HEK293 (cell line): ENCODE data around the gene NDUFA8.

Source experiments
- CTCF ChIA-PET: fragments of 350-600 bp; formaldehyde crosslinking; extraction: SDS; loops from one replicate; lab custom pipeline; 2021; ENCODE audit warnings: antibody characterized with exemption; lab: Yijun Ruan, JAX
- POLR2A ChIA-PET: fragments of 300-600 bp; formaldehyde crosslinking; extraction: SDS; loops from one replicate; lab custom pipeline; 2020; ENCODE audit warnings: antibody characterized with exemption, inconsistent platforms; lab: Yijun Ruan, JAX
- H3K27ac ChIP-seq: fragments of 200-500 bp; sonication (Bioruptor generic); 2 replicates; pipeline ENCODE4 v1.5.1; 2014; ENCODE audit warnings: low read depth, low read length, control low read depth, inconsistent platforms; ENCODE audit errors: extremely low read depth
- H3K36me3 ChIP-seq, 2 experiments: fragments of 200-500 bp in 1 of 2; sonication (Bioruptor generic) in 1 of 2; 1 replicate in 1 of 2; 2 replicates in 1 of 2; pipeline ENCODE4 v1.5.1; 2014 to 2017; ENCODE audit warnings: inconsistent platforms in 2 of 2, low read length in 2 of 2; ENCODE audit not compliant: control insufficient read depth in 2 of 2, insufficient read depth in 1 of 2
- H3K4me1 ChIP-seq: fragments of 200-500 bp; sonication (Bioruptor generic); 2 replicates; pipeline ENCODE4 v1.5.1; 2014; ENCODE audit warnings: mild to moderate bottlenecking, low read length, inconsistent platforms; ENCODE audit not compliant: control insufficient read depth, insufficient read depth
- H3K4me3 ChIP-seq: 2 replicates; pipeline ENCODE4 v1.5.1; 2011; ENCODE audit warnings: low read depth, mild to moderate bottlenecking, control low read depth, low read length, moderate library complexity
- H3K9me3 ChIP-seq: fragments of 200-500 bp; sonication (Bioruptor generic); 2 replicates; pipeline ENCODE4 v1.5.1; 2014; ENCODE audit warnings: low read depth, low read length, inconsistent platforms; ENCODE audit not compliant: control insufficient read depth, insufficient read depth
- GFI1B ChIP-seq: fragments of 450-650 bp; formaldehyde crosslinking; IDR thresholded peaks from 2 replicates; pipeline ENCODE4 v1.5.1; 2016; ENCODE audit warnings: missing biosample characterization, missing genetic modification characterization
- GLIS2 ChIP-seq: fragments of 450-650 bp; formaldehyde crosslinking; IDR thresholded peaks from 2 replicates; pipeline ENCODE4 v1.5.1; 2016; ENCODE audit warnings: missing biosample characterization, missing genetic modification characterization
- HOXC10 ChIP-seq: sonication (generic); formaldehyde crosslinking; IDR thresholded peaks from 2 replicates; pipeline ENCODE4 v1.8.1; 2023; ENCODE audit warnings: mild to moderate bottlenecking, missing genetic modification reagents
- PRDM1 ChIP-seq: fragments of 450-650 bp; formaldehyde crosslinking; IDR thresholded peaks from 2 replicates; pipeline ENCODE4; 2016; ENCODE audit warnings: missing biosample characterization, missing genetic modification characterization
- SP7 ChIP-seq: fragments of 450-650 bp; formaldehyde crosslinking; IDR thresholded peaks from 2 replicates; pipeline ENCODE4 v1.5.1; 2016; ENCODE audit warnings: missing biosample characterization, missing genetic modification characterization
- ZBTB1 ChIP-seq: fragments of 450-650 bp; formaldehyde crosslinking; IDR thresholded peaks from 2 replicates; pipeline ENCODE4 v1.5.1; 2016; ENCODE audit warnings: missing biosample characterization, missing genetic modification characterization
- ZFHX2 ChIP-seq: fragments of 450-650 bp; formaldehyde crosslinking; conservative IDR thresholded peaks from 2 replicates; pipeline ENCODE4 v1.5.1; 2016; ENCODE audit warnings: missing biosample characterization, missing genetic modification characterization
- ZNF112 ChIP-seq: fragments of 450-650 bp; formaldehyde crosslinking; IDR thresholded peaks from 2 replicates; pipeline ENCODE4 v1.5.0; 2017; ENCODE audit warnings: missing biosample characterization, missing genetic modification characterization
- ZNF169 ChIP-seq: fragments of 450-650 bp; formaldehyde crosslinking; IDR thresholded peaks from 2 replicates; pipeline ENCODE4 v1.5.1; 2016; ENCODE audit warnings: missing biosample characterization, missing genetic modification characterization
- ZNF2 ChIP-seq: fragments of 450-650 bp; formaldehyde crosslinking; IDR thresholded peaks from 2 replicates; pipeline ENCODE4 v1.5.1; 2016; ENCODE audit warnings: missing biosample characterization, missing genetic modification characterization
- ZNF214 ChIP-seq: fragments of 450-650 bp; formaldehyde crosslinking; IDR thresholded peaks from 2 replicates; pipeline ENCODE4 v1.5.1; 2017; ENCODE audit warnings: missing biosample characterization, mild to moderate bottlenecking, missing genetic modification characterization, borderline replicate concordance
- ZNF302 ChIP-seq: fragments of 450-650 bp; formaldehyde crosslinking; IDR thresholded peaks from 2 replicates; pipeline ENCODE4 v1.5.1; 2016; ENCODE audit warnings: missing biosample characterization, missing genetic modification characterization, low read depth
- ZNF404 ChIP-seq: fragments of 450-650 bp; formaldehyde crosslinking; IDR thresholded peaks from 2 replicates; pipeline ENCODE4 v1.5.1; 2017; ENCODE audit warnings: missing biosample characterization, missing genetic modification characterization
- ZNF423 ChIP-seq: fragments of 450-650 bp; formaldehyde crosslinking; IDR thresholded peaks from 2 replicates; pipeline ENCODE4 v1.5.1; 2016; ENCODE audit warnings: missing biosample characterization, missing genetic modification characterization
- ZNF514 ChIP-seq: fragments of 450-650 bp; formaldehyde crosslinking; IDR thresholded peaks from 2 replicates; pipeline ENCODE4 v1.5.1; 2016; ENCODE audit warnings: missing biosample characterization, missing genetic modification characterization
- ZNF596 ChIP-seq: fragments of 450-650 bp; IDR thresholded peaks from 2 replicates; pipeline ENCODE4 v1.5.0; 2018; ENCODE audit warnings: missing biosample characterization, mild to moderate bottlenecking, missing genetic modification characterization, moderate library complexity
- ZNF610 ChIP-seq: fragments of 450-650 bp; formaldehyde crosslinking; IDR thresholded peaks from 2 replicates; pipeline ENCODE4 v1.5.1; 2016; ENCODE audit warnings: missing biosample characterization, missing genetic modification characterization, borderline replicate concordance
- ZNF664 ChIP-seq: fragments of 450-650 bp; formaldehyde crosslinking; IDR thresholded peaks from 2 replicates; pipeline ENCODE4 v1.5.1; 2016; ENCODE audit warnings: missing biosample characterization, missing genetic modification characterization
- ZNF707 ChIP-seq: fragments of 450-650 bp; formaldehyde crosslinking; IDR thresholded peaks from 2 replicates; pipeline ENCODE4 v1.5.1; 2016; ENCODE audit warnings: missing biosample characterization, missing genetic modification characterization
- TF ChIP-seq, protein P1 (sequence below): fragments of 450-650 bp; formaldehyde crosslinking; IDR thresholded peaks from 2 replicates; pipeline ENCODE4 v1.5.1; 2016; ENCODE audit warnings: missing biosample characterization, missing genetic modification characterization, low read depth
- TF ChIP-seq, protein P2 (sequence below): fragments of 450-650 bp; formaldehyde crosslinking; IDR thresholded peaks from 2 replicates; pipeline ENCODE4 v1.5.1; 2016; ENCODE audit warnings: missing biosample characterization, missing genetic modification characterization
- TF ChIP-seq, protein P3 (sequence below): fragments of 450-650 bp; formaldehyde crosslinking; IDR thresholded peaks from 2 replicates; pipeline ENCODE4 v1.5.1; 2016; ENCODE audit warnings: missing biosample characterization, missing genetic modification characterization
- TF ChIP-seq, protein P4 (sequence below): fragments of 450-650 bp; formaldehyde crosslinking; IDR thresholded peaks from 2 replicates; pipeline ENCODE4 v1.5.1; 2016; ENCODE audit warnings: missing biosample characterization, missing genetic modification characterization

Gene NDUFA8

DNA sequence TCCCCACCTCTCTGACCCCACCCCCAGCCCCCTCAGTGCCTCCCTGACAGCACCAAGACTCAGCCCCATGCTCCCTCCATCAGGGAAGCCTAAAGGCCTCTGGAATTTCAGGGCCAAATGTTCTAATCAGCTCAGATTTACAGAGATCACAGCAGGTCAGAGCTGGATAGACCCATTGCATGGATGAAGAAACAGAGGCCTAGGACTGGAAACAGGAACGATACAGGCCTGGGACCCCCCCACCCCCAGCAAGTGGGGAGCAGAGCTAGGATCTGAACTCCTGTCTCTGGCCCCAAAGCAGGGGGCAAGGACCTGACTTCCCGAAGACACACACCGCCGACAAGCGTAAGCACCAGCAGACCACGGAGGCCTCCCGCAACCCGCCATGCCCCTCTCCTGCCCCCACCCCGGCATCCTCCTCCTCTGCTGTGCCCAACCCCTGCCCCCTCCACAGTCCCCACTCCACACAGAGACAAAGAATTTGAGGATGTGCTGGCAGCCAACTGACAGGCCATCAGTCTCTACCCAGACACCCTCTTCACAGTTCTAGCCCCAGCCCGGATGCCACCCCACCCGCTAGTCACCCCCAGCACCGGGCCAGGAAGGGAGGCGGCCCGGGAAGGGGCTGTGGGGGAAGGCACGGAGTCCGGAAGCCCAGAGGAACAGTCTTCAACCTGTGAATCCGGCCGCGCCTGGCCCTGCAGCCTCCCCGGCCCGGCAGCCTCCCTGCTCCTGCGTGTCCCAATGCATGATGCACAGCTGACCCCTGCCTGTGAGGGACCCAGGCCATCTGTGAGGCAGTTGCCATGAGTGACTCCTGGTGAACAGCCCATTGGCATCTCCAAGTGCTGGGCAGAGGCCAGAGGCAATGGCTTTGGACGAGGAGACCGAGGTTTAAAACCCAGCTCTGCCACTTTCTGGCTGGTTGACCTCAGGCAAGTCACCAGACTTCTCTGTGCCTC is 31.3 kb downstream of the NDUFA8 start:
- no peaks in the 10 kb centered on the region for H3K36me3 ChIP-seq
- TF ChIP-seq PRDM1 (tag by site-specific recombination) (no peak), ZNF112 (tag by site-specific recombination) (no peak), ZNF404 (tag by site-specific recombination) (no peak), GFI1B (no peak), HOXC10 (CRISPR knock-in tag) (no peak), ZBTB1 (tag by site-specific recombination) (no peak), ZNF169 (tag by site-specific recombination) (no peak), ZNF423 (tag by site-specific recombination) (no peak)
- TF ChIP-seq, protein P1, sequence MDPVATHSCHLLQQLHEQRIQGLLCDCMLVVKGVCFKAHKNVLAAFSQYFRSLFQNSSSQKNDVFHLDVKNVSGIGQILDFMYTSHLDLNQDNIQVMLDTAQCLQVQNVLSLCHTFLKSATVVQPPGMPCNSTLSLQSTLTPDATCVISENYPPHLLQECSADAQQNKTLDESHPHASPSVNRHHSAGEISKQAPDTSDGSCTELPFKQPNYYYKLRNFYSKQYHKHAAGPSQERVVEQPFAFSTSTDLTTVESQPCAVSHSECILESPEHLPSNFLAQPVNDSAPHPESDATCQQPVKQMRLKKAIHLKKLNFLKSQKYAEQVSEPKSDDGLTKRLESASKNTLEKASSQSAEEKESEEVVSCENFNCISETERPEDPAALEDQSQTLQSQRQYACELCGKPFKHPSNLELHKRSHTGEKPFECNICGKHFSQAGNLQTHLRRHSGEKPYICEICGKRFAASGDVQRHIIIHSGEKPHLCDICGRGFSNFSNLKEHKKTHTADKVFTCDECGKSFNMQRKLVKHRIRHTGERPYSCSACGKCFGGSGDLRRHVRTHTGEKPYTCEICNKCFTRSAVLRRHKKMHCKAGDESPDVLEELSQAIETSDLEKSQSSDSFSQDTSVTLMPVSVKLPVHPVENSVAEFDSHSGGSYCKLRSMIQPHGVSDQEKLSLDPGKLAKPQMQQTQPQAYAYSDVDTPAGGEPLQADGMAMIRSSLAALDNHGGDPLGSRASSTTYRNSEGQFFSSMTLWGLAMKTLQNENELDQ (tag by site-specific recombination) = no peak
- TF ChIP-seq, protein P2, sequence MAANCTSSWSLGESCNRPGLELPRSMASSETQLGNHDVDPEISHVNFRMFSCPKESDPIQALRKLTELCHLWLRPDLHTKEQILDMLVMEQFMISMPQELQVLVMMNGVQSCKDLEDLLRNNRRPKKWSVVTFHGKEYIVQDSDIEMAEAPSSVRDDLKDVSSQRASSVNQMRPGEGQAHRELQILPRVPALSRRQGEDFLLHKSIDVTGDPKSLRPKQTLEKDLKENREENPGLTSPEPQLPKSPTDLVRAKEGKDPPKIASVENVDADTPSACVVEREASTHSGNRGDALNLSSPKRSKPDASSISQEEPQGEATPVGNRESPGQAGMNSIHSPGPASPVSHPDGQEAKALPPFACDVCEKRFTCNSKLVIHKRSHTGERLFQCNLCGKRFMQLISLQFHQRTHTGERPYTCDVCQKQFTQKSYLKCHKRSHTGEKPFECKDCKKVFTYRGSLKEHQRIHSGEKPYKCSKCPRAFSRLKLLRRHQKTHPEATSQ (tag by site-specific recombination) = no peak
- TF ChIP-seq, protein P3, sequence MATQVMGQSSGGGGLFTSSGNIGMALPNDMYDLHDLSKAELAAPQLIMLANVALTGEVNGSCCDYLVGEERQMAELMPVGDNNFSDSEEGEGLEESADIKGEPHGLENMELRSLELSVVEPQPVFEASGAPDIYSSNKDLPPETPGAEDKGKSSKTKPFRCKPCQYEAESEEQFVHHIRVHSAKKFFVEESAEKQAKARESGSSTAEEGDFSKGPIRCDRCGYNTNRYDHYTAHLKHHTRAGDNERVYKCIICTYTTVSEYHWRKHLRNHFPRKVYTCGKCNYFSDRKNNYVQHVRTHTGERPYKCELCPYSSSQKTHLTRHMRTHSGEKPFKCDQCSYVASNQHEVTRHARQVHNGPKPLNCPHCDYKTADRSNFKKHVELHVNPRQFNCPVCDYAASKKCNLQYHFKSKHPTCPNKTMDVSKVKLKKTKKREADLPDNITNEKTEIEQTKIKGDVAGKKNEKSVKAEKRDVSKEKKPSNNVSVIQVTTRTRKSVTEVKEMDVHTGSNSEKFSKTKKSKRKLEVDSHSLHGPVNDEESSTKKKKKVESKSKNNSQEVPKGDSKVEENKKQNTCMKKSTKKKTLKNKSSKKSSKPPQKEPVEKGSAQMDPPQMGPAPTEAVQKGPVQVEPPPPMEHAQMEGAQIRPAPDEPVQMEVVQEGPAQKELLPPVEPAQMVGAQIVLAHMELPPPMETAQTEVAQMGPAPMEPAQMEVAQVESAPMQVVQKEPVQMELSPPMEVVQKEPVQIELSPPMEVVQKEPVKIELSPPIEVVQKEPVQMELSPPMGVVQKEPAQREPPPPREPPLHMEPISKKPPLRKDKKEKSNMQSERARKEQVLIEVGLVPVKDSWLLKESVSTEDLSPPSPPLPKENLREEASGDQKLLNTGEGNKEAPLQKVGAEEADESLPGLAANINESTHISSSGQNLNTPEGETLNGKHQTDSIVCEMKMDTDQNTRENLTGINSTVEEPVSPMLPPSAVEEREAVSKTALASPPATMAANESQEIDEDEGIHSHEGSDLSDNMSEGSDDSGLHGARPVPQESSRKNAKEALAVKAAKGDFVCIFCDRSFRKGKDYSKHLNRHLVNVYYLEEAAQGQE (tag by site-specific recombination) = no peak
- no peaks in the 10 kb centered on the region for H3K4me1 ChIP-seq
- no peak overlapping the region for H3K27ac ChIP-seq
- H3K4me3 ChIP-seq = no peak overlapping the region
- ChIA-PET POLR2A (interaction anchor here (0.6 to 0.7 kb wide), 3 partner anchors 180 to 580 kb away, joined by 4 to 7 read pairs (median 5); no protein-coding TSS in a partner anchor), CTCF (interaction anchor here (0.5 to 12.1 kb wide), 10 partner anchors 8 to 683 kb away, joined by 3 to 473 read pairs (median 6); no protein-coding TSS in a partner anchor)
- H3K9me3 ChIP-seq = no peaks in the 10 kb centered on the region

DNA sequence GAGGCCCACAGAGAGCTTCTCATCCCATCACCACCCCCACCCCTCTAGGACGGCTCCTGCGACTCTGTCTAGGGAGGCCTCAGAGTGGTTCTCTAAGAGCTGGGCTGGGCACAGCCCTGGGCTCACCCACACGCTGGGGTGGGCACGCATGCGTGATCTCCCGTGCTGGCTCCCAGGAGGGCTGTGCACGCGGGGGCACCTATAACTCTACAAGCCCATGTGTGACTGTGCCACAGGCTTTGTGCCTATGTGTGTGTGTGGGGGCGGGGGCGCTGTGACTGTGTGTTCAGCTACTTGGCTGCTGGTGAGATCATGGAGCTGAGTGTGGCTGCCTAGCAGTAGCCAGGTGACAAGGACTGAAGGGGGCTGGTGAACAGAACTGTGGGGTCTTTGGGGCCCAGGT is 32.2 kb downstream of the NDUFA8 start:
- Histone ChIP-seq H3K36me3 (no peaks in the 10 kb centered on the region), H3K4me3 (no peak overlapping the region), H3K4me1 (no peaks in the 10 kb centered on the region), H3K9me3 (no peaks in the 10 kb centered on the region), H3K27ac (no peak overlapping the region)
- TF ChIP-seq ZNF514 (tag by site-specific recombination) (no peak), ZNF302 (tag by site-specific recombination) (no peak), ZFHX2 (peak; percentile 46), ZNF610 (tag by site-specific recombination) (no peak), ZBTB1 (tag by site-specific recombination) (no peak), ZNF707 (tag by site-specific recombination) (no peak), ZNF596 (no peak), ZNF664 (tag by site-specific recombination) (no peak), ZNF214 (tag by site-specific recombination) (no peak), SP7 (tag by site-specific recombination) (no peak), ZNF2 (no peak), GLIS2 (tag by site-specific recombination) (0 out of 2 replicates have a peak, but pooled peaks have one; percentile 13)
- TF ChIP-seq, protein P4, sequence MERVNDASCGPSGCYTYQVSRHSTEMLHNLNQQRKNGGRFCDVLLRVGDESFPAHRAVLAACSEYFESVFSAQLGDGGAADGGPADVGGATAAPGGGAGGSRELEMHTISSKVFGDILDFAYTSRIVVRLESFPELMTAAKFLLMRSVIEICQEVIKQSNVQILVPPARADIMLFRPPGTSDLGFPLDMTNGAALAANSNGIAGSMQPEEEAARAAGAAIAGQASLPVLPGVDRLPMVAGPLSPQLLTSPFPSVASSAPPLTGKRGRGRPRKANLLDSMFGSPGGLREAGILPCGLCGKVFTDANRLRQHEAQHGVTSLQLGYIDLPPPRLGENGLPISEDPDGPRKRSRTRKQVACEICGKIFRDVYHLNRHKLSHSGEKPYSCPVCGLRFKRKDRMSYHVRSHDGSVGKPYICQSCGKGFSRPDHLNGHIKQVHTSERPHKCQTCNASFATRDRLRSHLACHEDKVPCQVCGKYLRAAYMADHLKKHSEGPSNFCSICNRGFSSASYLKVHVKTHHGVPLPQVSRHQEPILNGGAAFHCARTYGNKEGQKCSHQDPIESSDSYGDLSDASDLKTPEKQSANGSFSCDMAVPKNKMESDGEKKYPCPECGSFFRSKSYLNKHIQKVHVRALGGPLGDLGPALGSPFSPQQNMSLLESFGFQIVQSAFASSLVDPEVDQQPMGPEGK (tag by site-specific recombination) = no peak
- ChIA-PET POLR2A (interaction anchor here (0.6 kb wide), 1 partner anchor 181 kb away, joined by 4 read pairs; no protein-coding TSS in a partner anchor), CTCF (interaction anchor here (0.5 to 12.1 kb wide), 12 partner anchors 7 to 684 kb away, joined by 3 to 473 read pairs (median 4); no protein-coding TSS in a partner anchor)
